KMS-11 (cell line): ENCODE data around the gene PTPRT.

Experiments
- H2AFZ ChIP-seq: fragments of 200-600 bp; sonication (generic); 2 replicates; pipeline ENCODE4 v1.6.1; 2016; ENCODE audit warnings: antibody characterized with exemption, mixed run types, low read depth
- H3K27ac ChIP-seq: fragments of 200-600 bp; sonication (generic); 2 replicates; pipeline ENCODE4 v1.6.1; 2016; ENCODE audit warnings: mild to moderate bottlenecking, mixed run types
- H3K27me3 ChIP-seq: fragments of 200-600 bp; sonication (generic); 2 replicates; pipeline ENCODE4 v1.6.1; 2017; ENCODE audit warnings: mild to moderate bottlenecking, low read depth, mixed run types, moderate library complexity; ENCODE audit not compliant: insufficient read depth
- H3K36me3 ChIP-seq: fragments of 200-600 bp; sonication (generic); 2 replicates; pipeline ENCODE4 v1.6.1; 2017; ENCODE audit warnings: mild to moderate bottlenecking, mixed run types; ENCODE audit not compliant: insufficient read depth
- H3K4me1 ChIP-seq: fragments of 200-600 bp; sonication (generic); 2 replicates; pipeline ENCODE4 v1.6.1; 2016; ENCODE audit warnings: mild to moderate bottlenecking, low read depth, mixed run types; ENCODE audit not compliant: poor library complexity, severe bottlenecking
- H3K4me2 ChIP-seq: fragments of 200-600 bp; sonication (generic); 2 replicates; pipeline ENCODE4 v1.7.0; 2016; ENCODE audit warnings: mild to moderate bottlenecking, mixed run types
- H3K4me3 ChIP-seq: fragments of 200-600 bp; sonication (generic); IDR thresholded peaks from 2 replicates; pipeline ENCODE4 v1.6.1; 2017; ENCODE audit warnings: low read depth, low read length, mixed read lengths; ENCODE audit not compliant: insufficient read depth
- H3K79me2 ChIP-seq: fragments of 200-600 bp; sonication (generic); 2 replicates; pipeline ENCODE4 v1.6.1; 2016; ENCODE audit warnings: low read depth, mixed run types; ENCODE audit not compliant: insufficient read depth
- H3K9ac ChIP-seq: fragments of 200-600 bp; sonication (generic); 2 replicates; pipeline ENCODE4 v1.6.1; 2016; ENCODE audit warnings: mild to moderate bottlenecking, mixed run types
- H4K20me1 ChIP-seq: fragments of 200-600 bp; sonication (generic); 2 replicates; pipeline ENCODE4 v1.6.1; 2016; ENCODE audit warnings: mild to moderate bottlenecking, mixed run types; ENCODE audit not compliant: insufficient read depth
- CTCF ChIP-seq: fragments of 200-600 bp; sonication (generic); conservative IDR thresholded peaks from 2 replicates; pipeline ENCODE4 v1.6.1; 2017; ENCODE audit warnings: low read depth, mild to moderate bottlenecking, antibody characterized with exemption, low read length, moderate library complexity, mixed read lengths

The PTPRT gene

GRCh38 chr20:42419814-42420532 is 769.7 kb downstream of the PTPRT start:
- Histone ChIP-seq H3K79me2 (no peaks in the 10 kb centered on the region), H3K9ac (no peak overlapping the region), H3K4me1 (no peaks in the 10 kb centered on the region), H4K20me1 (no peaks in the 10 kb centered on the region), H3K4me2 (no peak overlapping the region), H3K36me3 (no peaks in the 10 kb centered on the region), H3K27ac (no peak overlapping the region), H3K4me3 (no peak overlapping the region), H2AFZ (no peak overlapping the region), H3K27me3 (no peaks in the 10 kb centered on the region)
- TF ChIP-seq CTCF = no peak

GRCh38 chr20:42406826-42407225 is 782.9 kb downstream of the PTPRT start:
- H2AFZ ChIP-seq = no peak overlapping the region
- no peak for TF ChIP-seq CTCF
- no peaks in the 10 kb centered on the region for H4K20me1 ChIP-seq
- no peaks in the 10 kb centered on the region for H3K36me3 ChIP-seq
- no peak overlapping the region for H3K9ac ChIP-seq
- H3K27ac ChIP-seq = no peak overlapping the region
- no peak overlapping the region for H3K4me3 ChIP-seq
- no peak overlapping the region for H3K4me2 ChIP-seq
- no peaks in the 10 kb centered on the region for H3K27me3 ChIP-seq
- no peaks in the 10 kb centered on the region for H3K4me1 ChIP-seq
- no peaks in the 10 kb centered on the region for H3K79me2 ChIP-seq

GRCh38 chr20:42402455-42402854 is 787.3 kb downstream of the PTPRT start:
- Histone ChIP-seq H3K4me2 (no peak overlapping the region), H4K20me1 (no peaks in the 10 kb centered on the region), H3K9ac (no peak overlapping the region), H3K27ac (no peak overlapping the region), H3K36me3 (no peaks in the 10 kb centered on the region), H3K4me1 (no peaks in the 10 kb centered on the region), H3K4me3 (no peak overlapping the region), H3K79me2 (no peaks in the 10 kb centered on the region), H2AFZ (no peak overlapping the region), H3K27me3 (no peaks in the 10 kb centered on the region)
- no peak for TF ChIP-seq CTCF

- TF ChIP-seq CTCF = no peak
- Histone ChIP-seq H3K9ac (no peak overlapping the region), H3K27ac (no peak overlapping the region), H3K4me1 (no peaks in the 10 kb centered on the region), H2AFZ (no peak overlapping the region), H3K4me3 (no peak overlapping the region), H3K4me2 (no peak overlapping the region), H3K36me3 (no peaks in the 10 kb centered on the region), H4K20me1 (no peaks in the 10 kb centered on the region), H3K79me2 (no peaks in the 10 kb centered on the region), H3K27me3 (no peaks in the 10 kb centered on the region)
Measured at GRCh38 chr20:42401613-42402012, 788.1 kb downstream of the PTPRT start.
